GF-D8 (cell line): Measurements from ENCODE around the gene MGLL.
"Not testable (repeated sequence)": the region's sequence is repeated elsewhere in the genome, so short reads cannot be mapped to it uniquely, and the experiment has no call there.

ENCODE experiments used
- DNase-seq: peaks from one replicate; lab custom pipeline; 2025; lab: John Stamatoyannopoulos, UW

The MGLL gene

GRCh38 chr3:127707851-127708411 is 114.4 kb downstream of the MGLL start:
- no peak for DNase-seq

- no peak for DNase-seq
Measured at GRCh38 chr3:127706785-127707351, 115.4 kb downstream of the MGLL start.

- no peak for DNase-seq
Measured at GRCh38 chr3:127706312-127706711, 116.0 kb downstream of the MGLL start.

- not testable (repeated sequence) for DNase-seq
Measured at GRCh38 chr3:127704840-127705239, 117.5 kb downstream of the MGLL start.

- DNase-seq = no peak
Measured at GRCh38 chr3:127702151-127702578, 120.2 kb downstream of the MGLL start.

GRCh38 chr3:127701280-127701911 is 120.9 kb downstream of the MGLL start:
- DNase-seq = no peak

GRCh38 chr3:127700406-127700805 is 121.9 kb downstream of the MGLL start:
- DNase-seq = no peak

GRCh38 chr3:127699416-127700300 is 122.7 kb downstream of the MGLL start:
- DNase-seq = no peak

- DNase-seq = no peak
Measured at GRCh38 chr3:127698691-127699415, 123.5 kb downstream of the MGLL start.

GRCh38 chr3:127698286-127698685 is 124.0 kb downstream of the MGLL start:
- no peak for DNase-seq

GRCh38 chr3:127697551-127698240 is 124.6 kb downstream of the MGLL start:
- peak; percentile 57 for DNase-seq

GRCh38 chr3:127694467-127695215 is 127.7 kb downstream of the MGLL start:
- DNase-seq = peak; percentile 14

GRCh38 chr3:127693336-127693843 is 128.9 kb downstream of the MGLL start:
- no peak for DNase-seq

- no peak for DNase-seq
Measured at GRCh38 chr3:127692501-127693335, 129.6 kb downstream of the MGLL start.

- no peak for DNase-seq
Measured at GRCh38 chr3:127691974-127692373, 130.3 kb downstream of the MGLL start.

- peak; percentile 32 for DNase-seq
Measured at GRCh38 chr3:127691489-127691888, 130.8 kb downstream of the MGLL start.

GRCh38 chr3:127690823-127691452 is 131.4 kb downstream of the MGLL start:
- DNase-seq = no peak

GRCh38 chr3:127690106-127690505 is 132.2 kb downstream of the MGLL start:
- DNase-seq = no peak

GRCh38 chr3:127689266-127689860 is 133.0 kb downstream of the MGLL start:
- DNase-seq = no peak
